Activated naive CD4-positive, alpha-beta T cell treated with anti-CD3 and anti-CD28 coated beads, Interleukin-2, amount 50 U/mL, for 72 hours (primary cell): ENCODE data around the gene MCM7. TPM values are rescaled to one million over a fixed set of nuclear protein-coding genes. Genes with fewer than 3 reads are reported as not detected.

Experiments used
- ATAC-seq, 2 donors: fragments of 150-1000 bp; cut with Tn5 transposase; 2 replicates each; pipeline ENCODE4 v1.10.0; 2021; ENCODE audit warnings: mild to moderate bottlenecking in 2 of 2, moderate library complexity in 2 of 2
- DNase-seq, 2 donors: peaks; one replicate each; pipeline ENCODE4 v3.0.0; 2021 to 2022; ENCODE audit warnings: low spot score in 2 of 2
- H3K27ac Mint-ChIP-seq, 2 donors: one replicate each; pipeline ENCODE4 v1.8.0; 2022; ENCODE audit warnings: mild to moderate bottlenecking in 2 of 2, mixed read lengths in 2 of 2
- H3K36me3 Mint-ChIP-seq, 2 donors: one replicate each; pipeline ENCODE4 v1.8.0; 2022; ENCODE audit warnings: mixed read lengths in 2 of 2
- H3K9me3 Mint-ChIP-seq, 2 donors: one replicate each; pipeline ENCODE4 v1.8.0; 2022; ENCODE audit warnings: mixed read lengths in 2 of 2
- total RNA-seq, 2 donors: library from RNA; stranded (reverse); gene quantifications; one replicate each; pipeline ENCODE4 v1.2.3, GENCODE V29; 2022

MCM7 gene
- total RNA-seq, 2 donors from 2014 or later, result 291 to 375 TPM

GRCh38 chr7:100065452-100066186 is 35.6 kb downstream of the MCM7 start:
- Mint-ChIP-seq H3K27ac (no peak overlapping the region), H3K36me3 (peaks cover 10 to 23% of the 10 kb centered on the region in 2 donors), H3K9me3 (peaks cover 0 to 6% of the 10 kb centered on the region in 2 donors)
- no peak for DNase-seq
- no peak for ATAC-seq

- Mint-ChIP-seq H3K27ac (no peak overlapping the region), H3K36me3 (peaks cover 0 to 18% of the 10 kb centered on the region in 2 donors), H3K9me3 (no peaks in the 10 kb centered on the region)
- no peak for ATAC-seq
- DNase-seq, result no peak
Measured at GRCh38 chr7:100064162-100064561, 37.0 kb downstream of the MCM7 start.

GRCh38 chr7:100063376-100063775 is 37.8 kb downstream of the MCM7 start:
- Mint-ChIP-seq H3K27ac (no peak overlapping the region), H3K9me3 (no peaks in the 10 kb centered on the region), H3K36me3 (peaks cover 0 to 18% of the 10 kb centered on the region in 2 donors)
- no peak for ATAC-seq
- DNase-seq, result no peak

GRCh38 chr7:100061518-100062193 is 39.5 kb downstream of the MCM7 start:
- DNase-seq, result no peak
- ATAC-seq, result no peak
- Mint-ChIP-seq H3K9me3 (no peaks in the 10 kb centered on the region), H3K36me3 (peaks cover 0 to 18% of the 10 kb centered on the region in 2 donors), H3K27ac (peak overlapping the region in 1 of 2 donors; percentile 67)

GRCh38 chr7:100059251-100059739 is 41.9 kb downstream of the MCM7 start:
- Mint-ChIP-seq H3K36me3 (peaks cover 0 to 9% of the 10 kb centered on the region in 2 donors), H3K9me3 (no peaks in the 10 kb centered on the region), H3K27ac (no peak overlapping the region)
- ATAC-seq, result no peak
- DNase-seq, result no peak

- no peaks in the 10 kb centered on the region for H3K9me3 Mint-ChIP-seq
- no peak overlapping the region for H3K27ac Mint-ChIP-seq
- DNase-seq (no peak), ATAC-seq (no peak)
- H3K36me3 Mint-ChIP-seq, result peaks cover 0 to 5% of the 10 kb centered on the region in 2 donors
Measured at GRCh38 chr7:100057006-100057405, 44.2 kb downstream of the MCM7 start.

GRCh38 chr7:100053215-100053614 is 48.0 kb downstream of the MCM7 start:
- Mint-ChIP-seq H3K36me3 (no peaks in the 10 kb centered on the region), H3K27ac (no peak overlapping the region), H3K9me3 (no peaks in the 10 kb centered on the region)
- DNase-seq (peak in 1 of 2 donors; percentile 45), ATAC-seq (peak; percentile 26 to 55)

- ATAC-seq (no peak), DNase-seq (no peak)
- H3K27ac Mint-ChIP-seq, result no peak overlapping the region
- H3K9me3 Mint-ChIP-seq, result no peaks in the 10 kb centered on the region
- H3K36me3 Mint-ChIP-seq, result no peaks in the 10 kb centered on the region
Measured at GRCh38 chr7:100051611-100052010, 49.6 kb downstream of the MCM7 start.

- H3K27ac Mint-ChIP-seq, result peak within 1 kb of the TSS; percentile 87 to 94
- no peaks in the 10 kb centered on the region for H3K9me3 Mint-ChIP-seq
- H3K36me3 Mint-ChIP-seq, result no peaks in the 10 kb centered on the region
- ATAC-seq (peak; percentile 94 to 98), DNase-seq (peak; percentile 81 to 91)
Measured at GRCh38 chr7:100049441-100050291, 51.5 kb downstream of the MCM7 start, which contains the start of gene ZSCAN21. Gene ZSCAN21, plus strand, starts transcription at chr7:100049774. Its CDS starts 7,233 bp downstream, at chr7:100057007.

GRCh38 chr7:100048680-100049079 is 52.5 kb downstream of the MCM7 start:
- Mint-ChIP-seq H3K36me3 (no peaks in the 10 kb centered on the region), H3K9me3 (no peaks in the 10 kb centered on the region), H3K27ac (peak overlapping the region in 1 of 2 donors; percentile 87)
- ATAC-seq (no peak), DNase-seq (no peak)

- Mint-ChIP-seq H3K36me3 (no peaks in the 10 kb centered on the region), H3K9me3 (no peaks in the 10 kb centered on the region), H3K27ac (peak overlapping the region in 1 of 2 donors; percentile 61)
- no peak for ATAC-seq
- no peak for DNase-seq
Measured at GRCh38 chr7:100044718-100045117, 56.5 kb downstream of the MCM7 start.

Other genes starting within 250 kb of the MCM7 start
- under 1 TPM in 1 of 2 donors, not detected in 1; 0.31 TPM for gene OR2AE1, start 224.4 kb downstream of the MCM7 start, total RNA-seq
- 10 to 100 TPM; 25.8 to 28.3 TPM for gene TRIM4, start 181.9 kb downstream of the MCM7 start, total RNA-seq
- under 1 TPM; 0.68 to 0.89 TPM for gene GJC3, start 171.8 kb downstream of the MCM7 start, total RNA-seq
- under 1 TPM in 1 of 2 donors, not detected in 1; 0.43 TPM for gene AZGP1, start 125.4 kb downstream of the MCM7 start, total RNA-seq
- 10 to 100 TPM; 52.2 to 67.1 TPM for gene ZKSCAN1, start 85.8 kb downstream of the MCM7 start, total RNA-seq
- gene ZSCAN21, start 51.6 kb downstream of the MCM7 start, total RNA-seq, result 1 to 10 TPM; 3.8 to 7.1 TPM
- 10 to 100 TPM; 13.8 to 16.2 TPM for gene ZNF3, start 19.7 kb downstream of the MCM7 start, total RNA-seq
- 100 to 1,000 TPM in 1 of 2 donors, 10 to 100 TPM in 1; 84.6 to 107 TPM for gene COPS6, start 12.4 kb downstream of the MCM7 start, total RNA-seq
- 10 to 100 TPM in 1 of 2 donors, 1 to 10 TPM in 1; 8.4 to 13.6 TPM for gene AP4M1, start 246 bp upstream of the MCM7 start, total RNA-seq
- 10 to 100 TPM; 52.7 to 57.6 TPM for gene TAF6, start 18.0 kb upstream of the MCM7 start, total RNA-seq
- gene CNPY4, start 18.2 kb upstream of the MCM7 start, total RNA-seq, result 10 to 100 TPM; 16.4 to 20.9 TPM
- gene MBLAC1, start 25.6 kb upstream of the MCM7 start, total RNA-seq, result 1 to 10 TPM; 2.6 to 5.6 TPM
- gene LAMTOR4, start 47.5 kb upstream of the MCM7 start, total RNA-seq, result 100 to 1,000 TPM; 147 to 153 TPM
- gene TRAPPC14, start 57.3 kb upstream of the MCM7 start, total RNA-seq, result 10 to 100 TPM; 17.1 to 32.8 TPM
- 10 to 100 TPM in 1 of 2 donors, 1 to 10 TPM in 1; 7.7 to 12.5 TPM for gene GAL3ST4, start 67.2 kb upstream of the MCM7 start, total RNA-seq
- 10 to 100 TPM in 1 of 2 donors, 1 to 10 TPM in 1; 7.0 to 18.9 TPM for gene GPC2, start 76.0 kb upstream of the MCM7 start, total RNA-seq
- gene STAG3, start 76.5 kb upstream of the MCM7 start, total RNA-seq, result 10 to 100 TPM; 33.3 to 54.2 TPM
- gene PVRIG, start 118.6 kb upstream of the MCM7 start, total RNA-seq, result 10 to 100 TPM; 20.8 to 30.6 TPM
- not detected for gene SPDYE3, start 206.3 kb upstream of the MCM7 start, total RNA-seq